Osteoblast (primary cell): ENCODE measurements around the gene PCSK5. TPM values are rescaled to one million over a fixed set of nuclear protein-coding genes. Genes with fewer than 3 reads are reported as not detected.

Experiments
- DNase-seq: peaks from one replicate; pipeline ENCODE4 v3.0.0; 2011; ENCODE audit warnings: low spot score, mixed read lengths; ENCODE audit not compliant: insufficient read length; ENCODE audit errors: missing footprints
- H2AFZ ChIP-seq: 2 replicates; pipeline ENCODE4 v1.6.0; 2011; ENCODE audit warnings: mild to moderate bottlenecking, low read length
- H3K27ac ChIP-seq: 2 replicates; pipeline ENCODE4 v1.5.1; 2011; ENCODE audit warnings: mild to moderate bottlenecking, low read depth, low read length, moderate library complexity
- H3K27me3 ChIP-seq: 2 replicates; pipeline ENCODE4 v1.6.0; 2012; ENCODE audit warnings: mild to moderate bottlenecking, control low read depth, inconsistent platforms, low read length, moderate library complexity; ENCODE audit not compliant: insufficient read depth
- H3K36me3 ChIP-seq: 2 replicates; pipeline ENCODE4 v1.5.1; 2011; ENCODE audit warnings: mild to moderate bottlenecking, low read length, control low read depth, moderate library complexity; ENCODE audit not compliant: insufficient read depth
- H3K4me1 ChIP-seq: 2 replicates; pipeline ENCODE4 v1.5.1; 2011; ENCODE audit warnings: mild to moderate bottlenecking, low read length, control low read depth, moderate library complexity; ENCODE audit not compliant: insufficient read depth
- H3K4me2 ChIP-seq: 2 replicates; pipeline ENCODE4 v1.6.0; 2011; ENCODE audit warnings: mild to moderate bottlenecking, low read length; ENCODE audit not compliant: insufficient read depth
- H3K4me3 ChIP-seq: fragments of 200-600 bp; sonication (generic); 3 replicates; pipeline ENCODE4 v1.5.1; 2012; ENCODE audit warnings: mild to moderate bottlenecking, low read length, inconsistent platforms; ENCODE audit not compliant: insufficient read depth
- H3K79me2 ChIP-seq: 2 replicates; pipeline ENCODE4 v1.6.0; 2012; ENCODE audit warnings: mild to moderate bottlenecking, low read length, control low read depth, inconsistent platforms; ENCODE audit not compliant: insufficient read depth
- H3K9me3 ChIP-seq: 2 replicates; pipeline ENCODE4 v1.5.1; 2011; ENCODE audit warnings: low read depth, low read length, control low read depth
- H4K20me1 ChIP-seq: 2 replicates; pipeline ENCODE4 v1.6.0; 2012; ENCODE audit warnings: mild to moderate bottlenecking, low read length, control low read depth; ENCODE audit not compliant: insufficient read depth
- CTCF ChIP-seq: IDR thresholded peaks from 2 replicates; pipeline ENCODE4 v1.5.1; 2011; ENCODE audit warnings: mild to moderate bottlenecking, low read depth, low read length, moderate library complexity; ENCODE audit errors: extremely low read depth
- total RNA-seq: library from RNA; depleted of rRNA; stranded (reverse); fragments of >200 nt; gene quantifications from 2 replicates; pipeline ENCODE4 v1.2.3, GENCODE V29; 2012

PCSK5 gene
- total RNA-seq, 1 donor = 14.5 TPM

- Histone ChIP-seq H3K27ac (no peak overlapping the region), H3K4me1 (no peaks in the 10 kb centered on the region), H4K20me1 (no peaks in the 10 kb centered on the region), H3K4me2 (no peak overlapping the region), H3K4me3 (no peak overlapping the region), H3K36me3 (no peaks in the 10 kb centered on the region), H3K79me2 (no peaks in the 10 kb centered on the region), H3K9me3 (no peaks in the 10 kb centered on the region), H2AFZ (no peak overlapping the region), H3K27me3 (no peaks in the 10 kb centered on the region)
- DNase-seq = no peak
- TF ChIP-seq CTCF = no peak
Observed at GRCh38 chr9:75909776-75910175, 19.3 kb downstream of the PCSK5 start.

- Histone ChIP-seq H3K27me3 (no peaks in the 10 kb centered on the region), H3K9me3 (no peaks in the 10 kb centered on the region), H3K4me2 (no peak overlapping the region), H3K79me2 (no peaks in the 10 kb centered on the region), H3K27ac (no peak overlapping the region), H3K36me3 (no peaks in the 10 kb centered on the region), H4K20me1 (no peaks in the 10 kb centered on the region), H3K4me1 (no peaks in the 10 kb centered on the region), H3K4me3 (no peak overlapping the region), H2AFZ (no peak overlapping the region)
- DNase-seq = no peak
- TF ChIP-seq CTCF = no peak
Observed at GRCh38 chr9:75910731-75911130, 20.3 kb downstream of the PCSK5 start.

- Histone ChIP-seq H3K4me1 (no peaks in the 10 kb centered on the region), H3K27ac (no peak overlapping the region), H3K4me2 (no peak overlapping the region), H3K27me3 (no peaks in the 10 kb centered on the region), H3K4me3 (no peak overlapping the region), H3K36me3 (no peaks in the 10 kb centered on the region), H3K79me2 (no peaks in the 10 kb centered on the region), H2AFZ (no peak overlapping the region), H3K9me3 (no peaks in the 10 kb centered on the region), H4K20me1 (no peaks in the 10 kb centered on the region)
- TF ChIP-seq CTCF = no peak
- no peak for DNase-seq
Observed at GRCh38 chr9:75911390-75911789, 20.9 kb downstream of the PCSK5 start.

GRCh38 chr9:75912951-75913350 is 22.5 kb downstream of the PCSK5 start:
- no peaks in the 10 kb centered on the region for H3K4me1 ChIP-seq

More at GRCh38 chr9:75912951-75913350, 22.5 kb downstream of the PCSK5 start:
- DNase-seq = no peak
- H3K4me3 ChIP-seq = no peak overlapping the region
- no peak overlapping the region for H2AFZ ChIP-seq
- no peak for TF ChIP-seq CTCF
- H4K20me1 ChIP-seq = no peaks in the 10 kb centered on the region
- H3K27me3 ChIP-seq = no peaks in the 10 kb centered on the region
- H3K27ac ChIP-seq = no peak overlapping the region
- H3K9me3 ChIP-seq = no peaks in the 10 kb centered on the region
- H3K79me2 ChIP-seq = no peaks in the 10 kb centered on the region
- H3K36me3 ChIP-seq = no peaks in the 10 kb centered on the region
- H3K4me2 ChIP-seq = no peak overlapping the region
